Measurements from ENCODE around the gene CCDC127.

The CCDC127 gene

DNA sequence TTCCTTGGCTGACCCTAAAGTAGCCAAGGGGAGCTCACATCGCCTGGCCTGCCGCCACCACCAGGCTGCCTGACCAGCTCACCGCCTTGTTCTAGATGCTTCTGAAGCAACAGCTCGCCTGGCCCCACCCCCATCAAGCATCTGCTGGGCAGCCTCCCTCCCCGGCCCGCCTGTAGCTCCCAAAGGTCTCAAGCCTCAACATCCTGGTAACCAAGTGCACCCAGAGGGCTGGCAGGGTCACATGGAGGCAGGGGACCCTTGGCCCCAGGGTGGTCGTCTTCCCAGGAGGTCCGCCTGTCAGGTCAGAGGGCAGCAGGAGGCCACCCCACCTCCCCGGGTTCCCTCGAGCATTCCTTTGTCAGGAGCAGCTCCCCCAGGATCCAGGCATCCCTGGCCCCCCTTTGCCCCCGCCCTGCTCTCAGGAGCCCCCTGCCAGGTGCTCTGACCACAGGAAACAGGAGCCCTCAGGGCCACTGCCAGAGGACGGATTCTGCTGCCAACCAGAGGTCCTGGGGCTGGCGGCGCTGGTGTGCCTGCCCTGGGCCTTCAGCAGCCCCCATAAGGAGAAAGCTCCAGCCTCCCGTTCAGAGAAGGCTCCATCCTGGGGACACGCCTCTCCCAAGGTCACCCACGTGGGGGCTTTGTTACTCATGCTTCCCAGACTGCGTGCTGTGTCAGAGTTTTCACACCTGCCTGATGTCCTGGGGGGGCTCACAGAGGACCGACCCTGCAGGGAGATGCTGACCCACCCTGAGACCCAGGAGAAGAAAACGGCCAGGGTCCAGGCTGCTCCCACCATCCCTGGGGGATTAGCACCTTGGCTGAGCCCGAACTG, 30.1 kb downstream of the CCDC127 start:
- DNase-seq: no peak

DNA sequence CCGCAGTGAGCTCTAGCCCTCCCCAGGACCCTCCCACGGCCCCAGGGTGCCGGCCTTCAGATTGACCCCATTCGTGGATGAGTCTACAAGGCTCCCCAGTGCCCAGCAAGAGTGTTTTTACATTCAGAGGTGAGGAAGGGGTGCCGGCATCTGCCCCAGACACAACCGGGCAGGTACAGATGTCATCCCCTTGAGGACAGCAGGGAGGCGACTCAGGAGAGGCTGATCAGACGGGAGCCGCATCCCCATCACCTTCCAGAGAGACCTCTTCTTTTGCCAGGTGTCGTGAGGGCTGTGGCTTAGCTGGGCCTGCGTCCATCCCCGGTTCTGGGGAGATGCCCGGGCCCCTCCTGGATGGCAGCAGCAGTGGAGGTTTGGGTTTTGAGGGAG, 30.9 kb downstream of the CCDC127 start:
- no peak for DNase-seq

DNA sequence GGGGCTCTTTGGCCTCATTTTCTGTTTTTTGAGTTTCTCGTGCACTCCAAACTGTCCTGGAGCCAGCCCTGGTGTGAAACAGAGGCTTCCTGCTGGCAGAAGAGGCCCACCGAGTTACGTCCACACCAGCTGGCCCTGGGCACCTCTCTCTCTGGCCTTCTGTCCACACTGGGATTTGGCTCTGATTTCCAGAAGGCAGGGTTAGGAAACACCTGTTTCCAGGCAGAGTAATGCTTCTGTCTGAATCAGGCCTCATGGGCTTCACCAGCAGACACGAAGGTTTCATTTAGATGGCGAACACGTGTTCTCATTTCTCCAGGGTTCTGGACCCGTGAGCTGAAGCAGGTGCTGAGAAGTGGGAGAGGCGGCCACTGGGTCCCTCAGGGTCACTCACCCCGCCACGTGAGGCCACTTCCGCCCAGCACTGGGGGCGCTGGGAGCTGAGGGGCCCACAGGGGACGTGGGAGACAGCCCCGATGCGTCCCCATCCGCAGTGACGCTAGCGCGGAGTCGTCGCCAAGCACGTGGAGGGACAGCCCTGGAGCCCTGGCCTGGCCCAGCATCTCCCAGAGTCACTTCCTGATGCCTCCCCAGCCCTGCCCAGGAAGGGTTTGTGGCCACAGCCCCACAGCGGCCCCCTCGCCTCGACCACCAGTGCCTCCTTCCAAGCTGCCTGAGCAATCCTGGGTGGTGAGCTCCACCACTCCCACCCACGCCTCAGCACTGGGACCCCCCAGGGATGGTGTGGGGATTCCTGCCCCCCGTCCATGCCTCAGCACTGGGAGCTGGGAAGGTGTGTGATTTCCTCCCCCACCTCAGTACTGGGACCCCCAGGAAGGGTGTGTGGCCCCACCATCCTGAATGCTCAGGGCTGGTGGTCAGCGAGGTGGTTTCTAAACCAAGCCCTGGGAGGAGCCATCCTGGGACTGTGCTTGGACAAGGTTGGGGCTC, 31.6 kb downstream of the CCDC127 start:
- no peak for DNase-seq

DNA sequence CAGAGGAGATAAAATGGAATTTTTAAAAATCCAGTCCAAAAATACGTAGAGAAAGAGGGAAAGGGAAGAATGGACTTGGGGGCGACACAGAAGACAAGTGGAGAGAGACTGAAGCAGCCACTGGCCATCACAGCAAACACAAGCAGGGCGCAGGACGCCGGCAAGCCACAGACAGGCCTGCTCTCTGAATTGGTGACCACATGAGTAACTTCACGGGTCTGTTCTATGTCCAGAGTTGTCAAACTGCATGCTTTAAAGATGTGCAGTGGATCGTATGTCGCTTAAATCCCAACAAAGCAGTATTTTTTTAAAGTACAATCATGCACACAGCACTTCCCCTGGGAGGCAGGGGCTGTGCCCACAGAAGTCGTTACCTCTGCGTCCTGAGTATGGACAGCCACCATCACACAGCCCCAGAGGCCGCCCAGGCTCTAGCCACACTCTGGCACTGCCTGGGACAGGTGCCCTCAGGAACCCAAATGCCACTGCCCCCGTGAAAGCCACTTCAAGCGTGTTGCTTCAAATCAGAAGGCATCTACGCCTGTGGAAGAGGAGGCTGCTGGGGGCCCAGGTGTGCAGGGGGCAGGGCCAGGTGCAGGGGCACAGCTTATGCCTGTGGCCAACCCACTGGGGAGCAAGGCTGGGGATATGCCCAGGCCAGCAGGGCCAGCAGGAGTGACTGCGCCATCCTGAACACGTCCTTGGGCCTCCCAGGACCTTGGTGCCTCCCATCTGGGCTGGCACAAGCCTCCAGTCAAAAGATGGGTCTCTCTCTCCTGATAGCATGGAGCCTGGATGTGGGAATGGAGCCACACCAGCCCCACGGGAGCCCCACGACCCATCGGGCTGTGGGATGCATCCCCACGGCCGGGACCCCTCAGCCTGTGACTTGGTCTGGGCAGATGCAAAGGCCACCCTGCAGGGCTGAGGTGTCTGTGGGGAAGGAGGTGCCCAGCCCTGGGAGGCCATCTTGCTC, 32.6 kb downstream of the CCDC127 start:
- no peak for DNase-seq

DNA sequence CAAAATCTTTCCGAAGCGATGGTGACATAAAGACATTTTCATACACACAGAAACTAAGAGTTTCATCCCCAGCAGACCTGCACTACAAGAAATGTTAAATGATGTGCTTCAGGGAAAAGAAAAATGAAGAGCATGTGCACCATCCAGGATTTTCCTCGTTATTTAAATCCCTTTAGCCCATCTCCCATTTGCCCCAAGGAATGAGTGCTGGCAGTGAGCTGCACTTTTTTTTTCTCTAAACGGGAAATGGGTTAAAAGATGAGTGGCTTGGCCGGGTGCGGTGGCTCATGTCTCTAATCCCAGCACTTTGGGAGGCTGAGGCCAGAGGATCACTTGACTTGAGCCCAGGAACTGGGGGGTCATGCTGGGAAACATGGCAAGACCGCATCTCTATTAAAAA, 33.5 kb downstream of the CCDC127 start:
- no peak for DNase-seq

DNA sequence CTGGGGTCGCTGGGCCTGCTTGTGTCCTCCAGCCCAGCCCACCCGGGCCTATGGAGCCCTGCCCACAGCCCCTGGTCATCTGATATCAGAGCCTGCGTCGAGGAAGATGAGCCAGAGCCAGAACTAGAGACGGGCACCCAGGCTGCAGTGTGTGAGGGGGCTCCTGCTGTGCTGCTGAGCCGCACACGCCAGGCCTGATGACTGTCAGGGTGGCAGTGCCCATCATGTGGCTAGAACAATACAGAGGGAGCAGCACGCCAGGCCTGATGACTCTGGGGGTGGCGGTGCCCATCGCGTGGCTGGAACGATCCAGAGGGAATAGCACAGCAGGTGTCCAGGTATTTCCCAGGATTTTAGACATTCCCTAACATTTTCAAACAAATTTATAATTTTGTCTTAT, 35.8 kb downstream of the CCDC127 start:
- DNase-seq: no peak

DNA sequence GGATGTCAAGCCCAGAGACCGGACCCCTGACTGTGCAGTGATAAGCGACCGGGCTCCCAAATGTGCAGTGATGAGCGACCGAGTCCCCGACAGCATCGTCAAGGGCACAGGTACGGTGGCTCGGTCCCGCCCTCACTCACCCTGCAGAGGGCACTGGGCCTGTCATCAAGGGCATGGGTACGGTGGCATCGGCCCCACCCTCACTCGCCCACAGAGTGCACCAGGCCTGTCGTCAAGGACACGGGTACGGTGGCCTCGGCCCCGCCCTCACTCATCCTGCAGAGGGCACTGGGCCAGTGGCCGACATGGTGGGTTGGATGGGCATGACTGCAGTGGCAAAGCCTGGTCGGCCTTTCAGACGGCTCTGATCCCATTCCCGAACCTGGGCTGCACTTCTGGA, 36.4 kb downstream of the CCDC127 start:
- DNase-seq: no peak

DNA sequence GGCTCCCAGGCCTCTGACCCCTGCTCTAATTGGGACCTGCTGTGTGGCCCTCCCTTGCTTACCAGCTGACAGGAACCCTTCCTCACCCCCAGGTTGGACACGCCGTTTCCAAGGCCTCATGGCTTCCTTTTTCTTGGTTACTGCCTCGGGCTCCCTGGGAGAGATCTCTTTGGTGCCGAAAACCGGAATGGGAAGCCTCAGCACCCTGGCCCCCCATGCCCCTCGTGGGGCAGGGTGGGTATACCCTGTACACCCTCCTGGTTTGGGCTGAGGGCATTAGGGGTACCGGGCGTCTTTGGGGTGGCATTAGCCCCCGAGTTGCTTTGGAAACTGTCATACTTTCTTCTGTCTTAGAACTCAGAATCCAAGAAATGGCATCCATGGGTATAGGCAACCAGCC, 36.8 kb downstream of the CCDC127 start:
- DNase-seq: no peak

DNA sequence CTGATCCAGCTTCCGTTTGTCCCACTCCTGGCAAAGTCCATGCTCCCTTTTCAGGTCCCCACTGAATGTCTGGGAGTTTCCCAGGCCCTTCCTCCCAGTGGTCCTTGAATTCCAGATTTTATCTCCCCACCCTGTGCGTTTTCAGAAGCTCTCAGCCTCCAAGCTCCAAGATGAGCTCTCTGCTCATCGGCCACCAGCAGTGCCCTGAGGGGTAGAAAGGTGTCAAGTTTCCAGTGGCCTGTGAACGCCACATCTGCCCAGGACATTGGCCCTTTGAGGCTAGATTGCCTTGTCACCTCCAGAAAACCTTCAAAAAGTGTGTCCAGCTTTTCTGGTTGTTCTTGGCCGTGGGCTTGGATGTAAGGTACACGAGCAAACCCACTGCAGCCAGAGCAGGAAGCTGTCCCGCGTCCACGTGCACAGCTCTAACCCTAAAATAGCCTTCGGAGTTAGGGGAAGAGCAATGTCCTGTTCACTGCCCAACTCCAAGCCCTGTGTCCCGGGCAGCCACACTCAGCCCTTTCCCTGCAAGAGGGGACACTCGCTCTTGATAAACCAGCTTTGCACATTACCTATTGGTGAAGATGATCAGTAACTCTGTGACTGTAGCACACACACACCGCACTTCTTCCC, 37.6 kb downstream of the CCDC127 start:
- no peak for DNase-seq

DNA sequence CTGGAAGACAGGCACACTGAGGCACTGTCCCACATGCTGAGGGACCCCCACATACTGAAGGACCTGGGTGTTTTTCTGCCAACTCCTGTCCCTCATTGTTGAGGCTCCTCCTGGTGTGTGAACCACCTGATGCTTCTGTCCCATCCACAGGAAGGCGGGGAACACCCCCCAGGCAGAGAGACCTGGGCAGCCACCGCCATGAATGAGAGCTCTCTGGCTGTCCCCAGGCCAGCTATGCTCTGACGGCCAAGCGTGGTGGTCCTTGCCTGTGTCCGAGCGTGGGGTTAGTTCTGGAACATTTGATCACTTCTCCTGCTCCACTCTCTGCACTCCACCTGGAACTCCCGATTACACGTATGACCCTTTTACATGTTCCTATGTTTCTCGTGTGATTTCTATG, 38.6 kb downstream of the CCDC127 start:
- DNase-seq: no peak

DNA sequence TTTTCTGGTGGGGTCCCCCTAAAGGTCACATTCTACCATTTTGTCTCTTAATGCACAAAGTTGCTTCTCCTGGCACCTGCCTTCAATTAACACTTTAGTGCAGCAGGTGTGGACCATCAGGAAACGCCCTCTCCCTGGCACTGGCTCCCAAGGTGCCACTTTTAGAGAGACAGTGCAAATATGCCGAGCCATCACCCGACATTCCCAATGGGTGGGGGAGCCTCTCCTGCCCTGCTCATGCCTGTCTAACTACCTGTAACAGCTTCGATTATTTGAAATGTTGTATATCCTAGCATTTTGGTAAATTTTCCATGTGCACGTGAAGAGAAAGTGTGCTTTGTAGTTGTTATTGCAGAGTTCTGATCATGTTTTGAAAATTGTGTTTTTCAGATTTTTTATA, 39.8 kb downstream of the CCDC127 start:
- DNase-seq: no peak

DNA sequence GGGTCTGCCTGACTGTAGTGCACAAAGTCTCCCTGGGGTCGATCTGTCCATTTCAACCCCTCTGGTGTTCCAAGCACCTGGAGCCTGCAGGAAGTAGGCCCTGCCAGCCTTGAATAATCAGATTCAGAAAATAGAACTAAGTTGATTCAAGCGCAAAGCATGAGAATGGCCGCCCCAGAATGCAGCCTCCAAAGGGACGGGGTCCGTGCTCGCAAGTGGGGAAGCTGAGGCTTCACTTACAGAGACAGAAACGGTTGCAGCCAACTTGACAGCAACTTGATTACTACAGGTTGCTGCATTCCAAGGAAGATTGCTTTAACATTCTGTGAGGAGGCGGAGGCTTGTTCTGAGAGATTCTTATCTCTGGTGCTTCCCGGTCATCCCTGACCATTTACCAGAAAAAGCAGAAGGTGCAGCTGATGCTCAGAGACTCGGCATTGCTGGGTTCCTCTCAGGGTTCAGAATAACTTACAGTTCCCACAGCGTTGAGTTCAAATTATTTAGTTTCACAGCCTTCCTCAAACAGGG, 41.6 kb downstream of the CCDC127 start:
- no peak for DNase-seq

DNA sequence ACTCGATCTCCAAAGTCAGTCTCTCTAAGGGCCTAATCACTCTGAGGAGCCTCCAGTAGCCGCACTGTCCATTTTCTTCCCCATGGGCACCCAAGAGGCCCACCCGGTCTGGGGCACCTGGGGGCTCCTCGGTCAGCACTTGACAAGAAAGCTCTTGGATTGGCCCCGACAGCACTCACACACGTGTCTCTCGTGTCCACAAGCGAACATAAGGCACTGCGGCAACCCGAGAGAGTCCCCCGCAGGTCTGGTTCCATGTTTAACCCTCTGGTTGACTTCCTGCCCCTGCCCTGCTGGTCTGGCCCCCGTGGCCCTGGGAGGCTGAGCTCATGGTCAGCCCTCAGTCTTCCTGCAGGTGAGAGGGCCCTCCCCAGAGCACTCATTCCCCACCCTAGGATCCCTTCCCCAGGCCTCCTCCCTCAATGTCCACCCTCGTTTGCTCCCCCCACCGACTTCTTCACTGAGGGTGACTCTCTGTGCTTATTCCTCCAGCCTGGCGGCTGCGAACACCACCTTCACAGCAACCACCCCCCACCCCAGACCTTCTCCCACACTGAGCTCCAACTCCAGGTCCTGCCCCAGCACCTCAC, 43.0 kb downstream of the CCDC127 start:
- no peak for DNase-seq

DNA sequence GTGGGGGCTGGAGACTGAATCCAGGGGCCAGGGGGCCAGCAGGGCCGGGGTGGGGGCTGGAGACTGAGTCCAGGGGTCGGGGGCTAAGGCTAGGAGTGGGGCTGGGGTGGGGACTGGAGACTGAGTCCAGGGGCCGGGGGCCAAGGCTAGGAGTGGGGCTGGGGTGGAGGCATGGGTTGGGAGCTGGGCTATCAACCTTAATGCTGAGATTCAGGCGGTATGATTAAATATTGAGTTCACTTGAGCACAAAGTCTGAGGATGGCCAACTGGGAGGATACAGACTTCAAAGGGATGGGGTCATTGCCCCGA, 43.7 kb downstream of the CCDC127 start:
- no peak for DNase-seq

DNA sequence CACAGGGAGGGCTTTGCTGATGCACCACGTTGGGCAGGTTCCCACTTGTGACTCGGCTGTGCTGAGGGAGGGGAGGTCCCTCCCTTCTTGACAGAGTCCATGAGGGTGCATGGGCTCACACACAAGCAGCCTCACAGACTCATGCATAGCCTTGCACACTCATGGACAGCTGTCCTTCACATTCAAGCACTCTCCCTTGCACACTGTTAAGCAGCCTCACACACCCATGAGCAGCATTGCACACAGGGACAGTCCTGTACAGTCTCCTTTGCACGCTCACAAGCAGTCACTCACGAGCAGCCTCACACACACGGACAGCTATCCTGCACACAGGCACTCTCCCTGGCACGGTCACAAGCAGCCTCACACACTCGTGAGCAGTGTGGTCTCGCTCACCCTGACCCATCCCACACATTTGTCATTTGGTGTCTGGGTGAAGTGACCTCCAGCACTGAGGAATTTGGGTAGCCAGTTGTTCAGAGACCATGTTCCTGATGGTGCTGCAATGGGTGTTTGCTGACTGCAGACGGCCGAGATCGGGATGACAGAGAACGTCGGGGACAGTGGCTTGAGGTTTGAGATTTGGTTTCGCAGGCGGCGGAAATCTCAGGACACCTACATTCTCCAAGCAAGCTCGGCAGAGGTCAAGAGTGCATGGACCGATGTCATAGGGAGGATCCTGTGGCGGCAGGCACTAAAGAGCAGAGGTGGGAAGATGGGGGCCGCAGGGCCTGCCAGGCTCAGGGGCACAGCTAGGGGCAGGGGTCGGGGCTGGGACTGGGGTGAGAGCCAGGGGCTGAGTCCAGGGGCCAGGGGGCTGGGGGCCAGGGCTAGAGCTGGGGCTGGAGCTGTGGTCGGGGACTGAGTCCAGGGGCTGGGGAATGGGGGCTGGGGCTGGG, 44.3 kb downstream of the CCDC127 start:
- no peak for DNase-seq

DNA sequence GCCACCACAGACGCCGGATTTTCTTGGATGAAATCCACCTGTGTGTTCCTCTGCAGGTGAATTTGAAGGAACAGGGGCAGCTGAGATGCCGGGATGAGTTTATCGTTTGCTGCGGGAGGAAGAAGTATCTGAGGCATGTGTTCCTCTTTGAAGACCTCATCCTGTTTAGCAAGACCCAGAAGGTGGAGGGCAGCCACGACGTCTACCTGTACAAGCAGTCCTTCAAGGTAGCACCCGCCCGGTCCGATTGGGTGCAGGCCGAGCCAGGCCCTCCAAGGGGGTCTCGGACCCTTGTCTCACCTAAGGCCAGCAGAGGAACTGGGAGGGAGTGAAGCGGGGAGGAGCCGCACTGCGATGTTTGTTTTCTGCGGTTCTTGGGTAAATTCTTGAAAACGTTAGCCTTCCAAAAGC, 45.1 kb downstream of the CCDC127 start:
- DNase-seq: no peak

DNA sequence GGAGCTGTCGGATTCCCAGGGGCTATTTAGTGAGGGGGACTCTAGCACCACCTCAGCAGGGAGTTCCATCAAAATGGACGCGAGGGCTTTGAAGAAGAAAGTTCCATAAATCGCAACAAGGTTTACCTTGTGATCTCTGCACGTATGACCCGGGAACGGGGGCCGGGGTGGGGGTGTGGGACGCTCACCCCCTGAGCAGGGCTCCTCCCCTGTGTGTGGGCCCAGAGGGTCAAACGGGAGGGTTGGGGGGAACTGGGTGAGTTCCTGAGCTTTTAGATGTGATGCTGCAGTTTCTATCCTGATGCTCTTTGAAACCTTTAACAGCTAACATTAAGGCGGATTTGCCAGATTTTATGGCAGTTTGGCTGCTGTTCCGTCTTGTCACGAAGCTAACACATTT, 45.5 kb downstream of the CCDC127 start:
- DNase-seq: no peak

DNA sequence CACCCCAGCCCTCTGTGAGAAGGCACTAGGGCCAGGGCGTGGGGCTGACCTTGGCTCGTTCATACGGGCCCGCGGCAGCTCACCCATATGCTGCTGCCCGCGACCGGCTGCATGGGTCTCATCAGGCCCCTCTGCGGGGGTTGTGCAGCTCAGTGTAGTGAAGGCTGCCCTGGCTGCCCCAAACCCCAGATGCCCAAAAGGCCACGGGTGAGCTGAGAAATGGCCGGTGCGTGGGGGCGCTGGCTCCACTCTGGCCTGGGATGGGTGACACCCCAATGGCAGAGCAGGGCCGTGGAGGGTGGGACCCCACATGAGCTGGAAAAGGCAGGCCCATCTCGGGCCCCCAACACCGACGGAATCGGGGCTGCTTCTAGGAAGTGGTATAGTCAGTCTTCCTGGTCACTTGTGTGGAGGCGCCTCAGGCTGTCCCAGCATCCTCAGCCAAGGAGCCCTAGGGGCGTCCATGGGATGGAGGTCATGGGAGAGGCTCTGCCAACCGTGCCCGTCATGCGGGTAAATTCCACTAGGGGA, 46.1 kb downstream of the CCDC127 start:
- no peak for DNase-seq

DNA sequence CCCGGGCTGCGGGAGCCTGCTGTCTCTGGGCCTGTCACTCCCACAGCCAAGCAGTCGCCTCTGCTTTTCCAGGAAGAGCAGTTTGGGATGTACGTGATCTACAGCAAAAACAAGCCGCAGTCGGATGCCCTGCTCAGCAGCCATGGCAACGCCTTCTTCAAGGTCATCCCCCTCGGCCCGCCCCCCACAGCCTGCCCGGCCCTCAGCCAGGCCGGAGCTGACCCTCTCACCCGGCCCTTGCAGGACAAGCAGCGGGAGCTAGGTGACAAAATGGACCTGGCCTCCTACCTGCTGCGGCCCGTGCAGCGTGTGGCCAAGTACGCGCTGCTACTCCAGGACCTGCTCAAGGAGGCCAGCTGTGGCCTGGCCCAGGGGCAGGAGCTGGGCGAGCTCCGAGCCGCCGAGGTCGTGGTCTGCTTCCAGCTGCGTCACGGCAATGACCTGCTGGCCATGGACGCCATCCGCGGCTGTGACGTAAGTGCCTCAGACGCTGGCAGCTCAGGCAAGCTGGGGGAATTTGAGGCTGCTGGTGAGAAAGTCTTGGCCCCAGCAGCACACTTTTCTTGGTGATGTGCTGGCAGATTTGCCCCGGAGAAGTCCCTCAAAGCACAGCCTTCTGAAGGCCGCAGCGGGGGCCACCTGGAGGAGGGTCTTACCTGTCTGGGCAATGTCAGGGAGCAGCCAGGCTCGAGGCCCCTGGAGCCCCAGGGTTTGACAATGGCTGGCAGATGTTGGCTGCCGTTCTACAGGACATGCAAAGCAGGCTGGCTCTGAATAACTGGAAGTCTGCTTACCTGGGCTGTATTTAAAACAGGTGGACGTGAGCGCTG, 46.8 kb downstream of the CCDC127 start:
- DNase-seq: no peak

DNA sequence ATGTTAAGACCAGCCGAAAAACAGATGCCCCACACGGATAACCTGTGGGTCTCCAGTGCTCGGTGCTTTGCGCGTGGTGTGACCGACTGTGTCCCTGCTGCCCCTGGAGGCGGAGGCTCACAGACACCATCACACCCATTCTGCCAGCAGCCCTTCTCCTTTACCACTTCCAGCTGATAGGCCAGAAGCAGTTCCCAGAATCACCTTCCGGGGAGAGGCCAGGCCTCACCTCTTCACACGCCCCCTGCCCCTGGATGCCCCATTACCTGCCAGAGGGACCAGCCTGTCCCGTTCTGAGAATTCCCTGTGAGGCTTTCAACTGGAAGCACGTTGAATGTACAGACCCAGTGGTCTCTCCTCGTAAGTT, 48.2 kb downstream of the CCDC127 start:
- DNase-seq: no peak
